H1 (cell line): ENCODE results near the gene MAF.

Experiments
- CBX5 ChIP-seq: fragments of 300-800, 300-1000 bp; sonication (generic); IDR thresholded peaks from 2 replicates; pipeline ENCODE4 v1.7.1; 2016; ENCODE audit warnings: antibody characterized with exemption, low read length, low read depth
- EP300 ChIP-seq, 2 experiments: IDR thresholded peaks; 1 replicate in 1 of 2; 2 replicates in 1 of 2; pipeline ENCODE4 v1.6.1; 2011 to 2012; ENCODE audit warnings: low read depth in 2 of 2, low read length in 2 of 2, mild to moderate bottlenecking in 2 of 2, borderline replicate concordance in 1 of 2, inconsistent platforms in 1 of 2, moderate library complexity in 1 of 2
- EZH2 ChIP-seq: fragments of 200-600 bp; sonication (generic); IDR thresholded peaks from 2 replicates; pipeline ENCODE4 v1.7.1; 2012; ENCODE audit warnings: low read depth, mild to moderate bottlenecking, moderate library complexity, low read length, inconsistent platforms; ENCODE audit not compliant: severe bottlenecking
- HDAC2 ChIP-seq, 2 experiments: fragments of 300-600 bp in 1 of 2; sonication (generic) in 1 of 2; IDR thresholded peaks; 2 replicates each; pipeline ENCODE4 v1.6.1; 2011 to 2012; ENCODE audit warnings: low read depth in 2 of 2, low read length in 2 of 2, mild to moderate bottlenecking in 2 of 2, moderate library complexity in 2 of 2, borderline replicate concordance in 1 of 2, inconsistent platforms in 1 of 2
- KDM5A ChIP-seq: fragments of 200-600 bp; IDR thresholded peaks from 2 replicates; pipeline ENCODE4 v1.7.1; 2012; ENCODE audit warnings: mild to moderate bottlenecking, low read length, inconsistent platforms, mixed read lengths
- NRF1 ChIP-seq: IDR thresholded peaks from 2 replicates; pipeline ENCODE4 v1.6.1; 2011; ENCODE audit warnings: mild to moderate bottlenecking, low read depth, low read length, improper control_type of control experiment
- POLR2A ChIP-seq, 2 experiments: IDR thresholded peaks; 1 replicate in 1 of 2; 2 replicates in 1 of 2; pipeline ENCODE4 v1.6.1; 2011; ENCODE audit warnings: low read depth in 2 of 2, low read length in 2 of 2, mild to moderate bottlenecking in 2 of 2; ENCODE audit errors: control extremely low read depth in 1 of 2
- POLR2AphosphoS5 ChIP-seq: IDR thresholded peaks from 2 replicates; pipeline ENCODE4 v1.6.1; 2011; ENCODE audit warnings: low read depth, low read length
- TEAD4 ChIP-seq: IDR thresholded peaks from 2 replicates; pipeline ENCODE4 v1.6.1; 2012; ENCODE audit warnings: low read depth, low read length, inconsistent platforms, mixed read lengths
- YY1 ChIP-seq: IDR thresholded peaks from 2 replicates; pipeline ENCODE4 v1.6.1; 2011; ENCODE audit warnings: low read depth, mild to moderate bottlenecking, low read length
- TF ChIP-seq, protein P1 (sequence below), 3 experiments: IDR thresholded peaks; 1 replicate in 2 of 3; 2 replicates in 1 of 3; pipeline versions ENCODE4 v1.5.1 to v1.6.1; 2011; ENCODE audit warnings: low read length in 3 of 3, mild to moderate bottlenecking in 3 of 3, inconsistent platforms in 2 of 3, low read depth in 1 of 3, moderate library complexity in 1 of 3; ENCODE audit not compliant: insufficient read depth in 1 of 3; ENCODE audit errors: control extremely low read depth in 1 of 3

DNA sequence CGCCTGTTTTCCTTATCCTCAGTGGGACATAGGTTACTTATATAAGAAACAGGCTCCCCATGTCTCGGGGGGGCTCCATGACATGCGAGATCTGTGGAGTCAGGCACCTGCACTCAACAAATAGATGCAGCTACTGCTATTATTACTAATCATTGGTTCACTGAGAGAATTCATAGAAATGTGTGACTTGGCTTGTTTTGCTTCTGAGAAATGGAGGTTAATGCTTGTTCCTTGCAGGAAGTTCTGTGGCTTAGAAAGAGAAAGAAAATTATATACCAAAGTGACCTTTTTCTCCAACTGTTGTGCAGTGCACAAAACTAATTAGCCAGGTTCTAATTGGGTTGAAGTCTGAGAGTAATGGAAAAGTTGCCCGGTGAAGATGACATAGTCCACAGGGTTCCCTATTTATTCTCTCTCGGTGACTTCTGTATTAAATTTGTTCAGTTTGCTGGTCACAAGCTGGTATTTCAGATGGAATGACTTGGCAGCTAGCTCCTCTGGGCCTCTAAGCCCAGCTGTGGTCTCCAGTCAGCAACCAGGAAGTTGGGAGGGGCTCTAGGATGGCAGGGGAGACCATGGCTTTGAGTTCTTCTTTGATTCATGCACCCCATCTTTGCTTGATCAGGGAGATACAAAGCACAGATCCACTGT, 17.6 kb upstream of the MAF start:
- TF ChIP-seq, protein P1, sequence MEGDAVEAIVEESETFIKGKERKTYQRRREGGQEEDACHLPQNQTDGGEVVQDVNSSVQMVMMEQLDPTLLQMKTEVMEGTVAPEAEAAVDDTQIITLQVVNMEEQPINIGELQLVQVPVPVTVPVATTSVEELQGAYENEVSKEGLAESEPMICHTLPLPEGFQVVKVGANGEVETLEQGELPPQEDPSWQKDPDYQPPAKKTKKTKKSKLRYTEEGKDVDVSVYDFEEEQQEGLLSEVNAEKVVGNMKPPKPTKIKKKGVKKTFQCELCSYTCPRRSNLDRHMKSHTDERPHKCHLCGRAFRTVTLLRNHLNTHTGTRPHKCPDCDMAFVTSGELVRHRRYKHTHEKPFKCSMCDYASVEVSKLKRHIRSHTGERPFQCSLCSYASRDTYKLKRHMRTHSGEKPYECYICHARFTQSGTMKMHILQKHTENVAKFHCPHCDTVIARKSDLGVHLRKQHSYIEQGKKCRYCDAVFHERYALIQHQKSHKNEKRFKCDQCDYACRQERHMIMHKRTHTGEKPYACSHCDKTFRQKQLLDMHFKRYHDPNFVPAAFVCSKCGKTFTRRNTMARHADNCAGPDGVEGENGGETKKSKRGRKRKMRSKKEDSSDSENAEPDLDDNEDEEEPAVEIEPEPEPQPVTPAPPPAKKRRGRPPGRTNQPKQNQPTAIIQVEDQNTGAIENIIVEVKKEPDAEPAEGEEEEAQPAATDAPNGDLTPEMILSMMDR (IDR thresholded peaks at IDR 0.05; ENCODE audit: control extremely low read depth in 1 of 3, insufficient read depth in 1 of 3, low read depth in 1 of 3, low read length in 3 of 3) = no peak
- TF ChIP-seq EP300 (IDR thresholded peaks at IDR 0.05; ENCODE audit: borderline replicate concordance in 1 of 2, low read depth in 2 of 2, low read length in 2 of 2) = no peak
- no peak for TF ChIP-seq POLR2AphosphoS5
- TF ChIP-seq TEAD4 = no peak
- TF ChIP-seq KDM5A = no peak
- TF ChIP-seq CBX5 = no peak
- TF ChIP-seq EZH2 = no peak
- no peak for TF ChIP-seq HDAC2 (IDR thresholded peaks at IDR 0.05; ENCODE audit: borderline replicate concordance in 1 of 2, low read depth in 2 of 2, low read length in 2 of 2)
- TF ChIP-seq POLR2A (IDR thresholded peaks at IDR 0.05; ENCODE audit: control extremely low read depth in 1 of 2, low read depth in 2 of 2, low read length in 2 of 2) = no peak
- TF ChIP-seq YY1 = no peak
- TF ChIP-seq NRF1 = no peak
